Karpas-422 (cell line): ENCODE measurements around the gene GLYAT. TPM values are rescaled to one million over a fixed set of nuclear protein-coding genes. Genes with fewer than 3 reads are reported as not detected.
"Not testable (repeated sequence)": the region's sequence is repeated elsewhere in the genome, so short reads cannot be mapped to it uniquely, and the experiment has no call there.

ENCODE experiments used
- DNase-seq: peaks from one replicate; pipeline ENCODE4 v3.0.0-alpha.2; 2015
- H2AFZ ChIP-seq: fragments of 200-600 bp; sonication (generic); 2 replicates; pipeline ENCODE4 v1.6.1; 2014; ENCODE audit warnings: antibody characterized with exemption, low read length, mixed read lengths
- H3K27ac ChIP-seq: fragments of 200-600 bp; sonication (generic); 2 replicates; pipeline ENCODE4 v1.5.1; 2014; ENCODE audit warnings: mild to moderate bottlenecking, low read length, moderate library complexity
- H3K27me3 ChIP-seq: fragments of 200-600 bp; sonication (generic); 2 replicates; pipeline ENCODE4 v1.6.1; 2014; ENCODE audit warnings: low read length, mixed read lengths
- H3K36me3 ChIP-seq: fragments of 200-600 bp; sonication (generic); 2 replicates; pipeline ENCODE4 v1.6.1; 2014; ENCODE audit warnings: low read length, mixed read lengths; ENCODE audit not compliant: insufficient read depth
- H3K4me1 ChIP-seq: fragments of 200-600 bp; sonication (generic); 2 replicates; pipeline ENCODE4 v1.6.1; 2014; ENCODE audit warnings: mild to moderate bottlenecking, low read length, mixed read lengths
- H3K4me2 ChIP-seq: fragments of 200-600 bp; sonication (generic); 2 replicates; pipeline ENCODE4 v1.6.1; 2014; ENCODE audit warnings: low read length, low read depth, mild to moderate bottlenecking; ENCODE audit not compliant: poor library complexity, severe bottlenecking
- H3K4me3 ChIP-seq: fragments of 200-600 bp; sonication (generic); 2 replicates; pipeline ENCODE4 v1.5.1; 2014; ENCODE audit warnings: mild to moderate bottlenecking, antibody characterized with exemption, low read length, mixed read lengths
- H3K79me2 ChIP-seq: fragments of 200-600 bp; sonication (generic); 2 replicates; pipeline ENCODE4 v1.6.1; 2014; ENCODE audit warnings: mild to moderate bottlenecking, low read length, mixed read lengths
- H3K9ac ChIP-seq: fragments of 200-600 bp; sonication (generic); 2 replicates; pipeline ENCODE4 v1.6.0; 2014; ENCODE audit warnings: low read length
- H3K9me2 ChIP-seq: fragments of 200-600 bp; sonication (generic), shearing (Covaris generic); replicated peaks from 2 replicates; pipeline ENCODE4 v1.6.0; 2014; ENCODE audit warnings: mild to moderate bottlenecking, low read length, moderate library complexity; ENCODE audit not compliant: insufficient read depth
- H3K9me3 ChIP-seq: fragments of 300-700, 200-600 bp; sonication (generic); 2 replicates; pipeline ENCODE4 v1.6.1; 2014; ENCODE audit warnings: low read length, mixed read lengths
- H4K20me1 ChIP-seq: fragments of 200-600 bp; sonication (generic); 2 replicates; pipeline ENCODE4 v1.6.1; 2014; ENCODE audit warnings: mild to moderate bottlenecking, antibody characterized with exemption, low read length, low read depth; ENCODE audit not compliant: insufficient read depth
- total RNA-seq: library from RNA; depleted of rRNA; stranded (reverse); fragments of >200 nt; shearing (Covaris generic); gene quantifications from 2 replicates; pipeline ENCODE4 v1.2.3, GENCODE V29; 2014; ENCODE audit warnings: low replicate concordance

The GLYAT gene
- total RNA-seq, 1 experiment from 2014 or later: not detected

DNA sequence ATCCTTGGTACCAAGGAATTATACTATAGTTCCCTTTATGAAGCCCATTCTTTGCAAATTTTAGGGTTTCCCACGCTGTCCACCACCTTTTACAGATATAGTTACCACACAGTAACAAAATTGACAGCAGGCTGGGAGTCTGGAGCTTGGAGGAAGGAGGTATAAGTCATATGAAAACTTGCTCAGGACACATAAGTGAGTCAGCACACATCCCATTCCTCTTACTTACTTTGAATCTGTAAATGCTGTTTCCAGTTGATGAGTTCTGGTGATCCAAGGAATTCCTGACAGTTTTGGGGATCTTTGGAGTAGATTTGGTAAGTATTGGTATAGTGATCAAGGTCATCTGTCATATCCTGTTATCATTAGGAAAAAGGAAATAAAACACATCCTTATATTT lies 19.2 kb downstream of the GLYAT start:
- no peak for DNase-seq
- Histone ChIP-seq H3K27me3 (no peaks in the 10 kb centered on the region), H3K36me3 (no peaks in the 10 kb centered on the region), H3K4me3 (no peak overlapping the region), H3K9ac (no peak overlapping the region), H4K20me1 (no peaks in the 10 kb centered on the region), H2AFZ (no peak overlapping the region), H3K79me2 (no peaks in the 10 kb centered on the region), H3K4me1 (no peaks in the 10 kb centered on the region), H3K4me2 (no peak overlapping the region), H3K9me3 (no peaks in the 10 kb centered on the region), H3K27ac (no peak overlapping the region), H3K9me2 (no peaks in the 10 kb centered on the region)

DNA sequence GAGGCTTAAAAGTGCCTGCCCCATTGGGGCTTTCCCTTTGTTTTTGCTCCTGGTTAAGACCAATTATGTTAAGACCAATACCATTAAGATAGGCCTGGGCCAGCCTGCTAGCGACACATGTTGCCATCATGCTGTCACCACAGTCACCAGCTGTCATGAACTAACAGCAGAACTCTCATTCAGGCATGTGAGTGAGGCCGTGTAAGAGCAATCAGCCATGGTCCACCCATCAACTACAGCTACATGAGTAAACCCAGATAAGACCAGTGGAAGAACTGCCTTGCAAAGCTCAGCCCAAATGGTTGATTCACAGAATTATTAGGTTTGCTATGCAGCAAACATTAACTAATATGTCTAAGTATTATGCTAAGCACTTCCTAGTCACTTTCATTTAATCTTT lies 19.9 kb downstream of the GLYAT start:
- Histone ChIP-seq H3K27me3 (no peaks in the 10 kb centered on the region), H3K4me1 (no peaks in the 10 kb centered on the region), H3K27ac (no peak overlapping the region), H3K9me2 (no peaks in the 10 kb centered on the region), H4K20me1 (no peaks in the 10 kb centered on the region), H3K79me2 (no peaks in the 10 kb centered on the region), H2AFZ (no peak overlapping the region), H3K4me2 (no peak overlapping the region), H3K9me3 (no peaks in the 10 kb centered on the region), H3K9ac (no peak overlapping the region), H3K36me3 (no peaks in the 10 kb centered on the region), H3K4me3 (no peak overlapping the region)
- DNase-seq: no peak

DNA sequence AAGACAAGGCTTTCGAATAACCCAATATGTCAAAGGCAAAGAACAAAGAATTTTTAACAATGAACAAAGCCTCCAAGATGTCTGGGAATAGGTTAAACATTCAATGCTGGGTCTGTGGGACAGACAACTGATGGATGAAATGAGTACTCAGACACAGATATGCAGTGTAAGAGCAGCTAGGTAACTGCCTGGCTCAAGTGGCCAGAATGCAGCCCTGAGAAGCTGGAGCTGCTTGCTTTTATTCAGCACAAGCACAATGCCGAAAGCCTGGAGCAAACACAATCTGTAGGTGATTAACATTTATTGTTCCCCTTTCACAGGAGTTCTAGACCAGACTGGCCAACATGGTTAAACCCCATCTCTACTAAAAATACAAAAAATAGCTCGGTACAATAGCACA lies 24.0 kb downstream of the GLYAT start:
- no peaks in the 10 kb centered on the region for H3K36me3 ChIP-seq
- H3K4me3 ChIP-seq: no peak overlapping the region
- no peaks in the 10 kb centered on the region for H3K9me3 ChIP-seq
- no peaks in the 10 kb centered on the region for H4K20me1 ChIP-seq
- H2AFZ ChIP-seq: no peak overlapping the region
- H3K4me2 ChIP-seq: no peak overlapping the region
- H3K9me2 ChIP-seq: no peaks in the 10 kb centered on the region
- no peaks in the 10 kb centered on the region for H3K27me3 ChIP-seq
- H3K9ac ChIP-seq: no peak overlapping the region
- H3K79me2 ChIP-seq: no peaks in the 10 kb centered on the region
- H3K4me1 ChIP-seq: no peaks in the 10 kb centered on the region
- DNase-seq: no peak
- H3K27ac ChIP-seq: no peak overlapping the region

DNA sequence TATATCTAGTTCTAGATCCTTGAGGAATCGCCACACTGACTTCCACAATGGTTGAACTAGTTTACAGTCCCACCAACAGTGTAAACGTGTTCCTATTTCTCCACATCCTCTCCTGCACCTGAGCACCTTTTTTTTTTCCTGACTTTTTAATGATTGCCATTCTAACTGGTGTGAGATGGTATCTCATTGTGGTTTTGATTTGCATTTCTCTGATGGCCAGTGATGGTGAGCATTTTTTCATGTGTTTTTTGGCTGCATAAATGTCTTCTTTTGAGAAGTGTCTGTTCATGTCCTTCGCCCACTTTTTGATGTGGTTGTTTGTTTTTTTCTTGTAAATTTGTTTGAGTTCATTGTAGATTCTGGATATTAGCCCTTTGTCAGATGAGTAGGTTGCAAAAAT lies 34.9 kb downstream of the GLYAT start:
- not testable (repeated sequence) for H3K4me3 ChIP-seq, H3K9me3 ChIP-seq, H3K36me3 ChIP-seq, H3K27ac ChIP-seq, DNase-seq, H3K27me3 ChIP-seq, H3K9ac ChIP-seq, H4K20me1 ChIP-seq, H3K4me1 ChIP-seq, H3K4me2 ChIP-seq, H2AFZ ChIP-seq, H3K79me2 ChIP-seq, H3K9me2 ChIP-seq

- Histone ChIP-seq H3K4me1 (no peaks in the 10 kb centered on the region), H3K4me3 (no peak overlapping the region), H3K27ac (no peak overlapping the region), H3K79me2 (no peaks in the 10 kb centered on the region), H4K20me1 (no peaks in the 10 kb centered on the region), H3K36me3 (no peaks in the 10 kb centered on the region), H3K9me2 (no peaks in the 10 kb centered on the region), H3K4me2 (no peak overlapping the region), H3K9me3 (no peaks in the 10 kb centered on the region), H3K9ac (no peak overlapping the region), H3K27me3 (no peaks in the 10 kb centered on the region), H2AFZ (no peak overlapping the region)
- no peak for DNase-seq
Observed at GRCh38 chr11:58693026-58693425, 38.7 kb downstream of the GLYAT start.

GRCh38 chr11:58691675-58692074 lies 40.1 kb downstream of the GLYAT start:
- no peaks in the 10 kb centered on the region for H3K36me3 ChIP-seq
- H3K4me1 ChIP-seq: no peaks in the 10 kb centered on the region
- H3K9ac ChIP-seq: no peak overlapping the region
- H3K4me3 ChIP-seq: no peak overlapping the region
- no peaks in the 10 kb centered on the region for H3K9me3 ChIP-seq
- H2AFZ ChIP-seq: no peak overlapping the region
- DNase-seq: no peak
- H3K27me3 ChIP-seq: no peaks in the 10 kb centered on the region
- no peak overlapping the region for H3K27ac ChIP-seq
- no peaks in the 10 kb centered on the region for H3K9me2 ChIP-seq
- no peaks in the 10 kb centered on the region for H4K20me1 ChIP-seq
- no peak overlapping the region for H3K4me2 ChIP-seq
- no peaks in the 10 kb centered on the region for H3K79me2 ChIP-seq

GRCh38 chr11:58688789-58689503 lies 42.8 kb downstream of the GLYAT start:
- H3K9ac ChIP-seq: no peak overlapping the region
- no peaks in the 10 kb centered on the region for H3K79me2 ChIP-seq
- no peaks in the 10 kb centered on the region for H3K9me2 ChIP-seq
- no peak overlapping the region for H3K27ac ChIP-seq
- H2AFZ ChIP-seq: no peak overlapping the region
- DNase-seq: no peak
- no peaks in the 10 kb centered on the region for H4K20me1 ChIP-seq
- H3K4me1 ChIP-seq: no peaks in the 10 kb centered on the region
- no peak overlapping the region for H3K4me3 ChIP-seq
- H3K9me3 ChIP-seq: no peaks in the 10 kb centered on the region
- no peak overlapping the region for H3K4me2 ChIP-seq
- H3K27me3 ChIP-seq: no peaks in the 10 kb centered on the region
- no peaks in the 10 kb centered on the region for H3K36me3 ChIP-seq

GRCh38 chr11:58685973-58686722 lies 45.6 kb downstream of the GLYAT start:
- Histone ChIP-seq H3K4me2 (no peak overlapping the region), H3K9me3 (no peaks in the 10 kb centered on the region), H3K4me3 (no peak overlapping the region), H3K9me2 (no peaks in the 10 kb centered on the region), H4K20me1 (no peaks in the 10 kb centered on the region), H3K4me1 (no peaks in the 10 kb centered on the region), H2AFZ (no peak overlapping the region), H3K27me3 (no peaks in the 10 kb centered on the region), H3K9ac (no peak overlapping the region), H3K36me3 (no peaks in the 10 kb centered on the region), H3K27ac (no peak overlapping the region), H3K79me2 (no peaks in the 10 kb centered on the region)
- no peak for DNase-seq
